ENCODE measurements around the gene NTHL1.

DNA sequence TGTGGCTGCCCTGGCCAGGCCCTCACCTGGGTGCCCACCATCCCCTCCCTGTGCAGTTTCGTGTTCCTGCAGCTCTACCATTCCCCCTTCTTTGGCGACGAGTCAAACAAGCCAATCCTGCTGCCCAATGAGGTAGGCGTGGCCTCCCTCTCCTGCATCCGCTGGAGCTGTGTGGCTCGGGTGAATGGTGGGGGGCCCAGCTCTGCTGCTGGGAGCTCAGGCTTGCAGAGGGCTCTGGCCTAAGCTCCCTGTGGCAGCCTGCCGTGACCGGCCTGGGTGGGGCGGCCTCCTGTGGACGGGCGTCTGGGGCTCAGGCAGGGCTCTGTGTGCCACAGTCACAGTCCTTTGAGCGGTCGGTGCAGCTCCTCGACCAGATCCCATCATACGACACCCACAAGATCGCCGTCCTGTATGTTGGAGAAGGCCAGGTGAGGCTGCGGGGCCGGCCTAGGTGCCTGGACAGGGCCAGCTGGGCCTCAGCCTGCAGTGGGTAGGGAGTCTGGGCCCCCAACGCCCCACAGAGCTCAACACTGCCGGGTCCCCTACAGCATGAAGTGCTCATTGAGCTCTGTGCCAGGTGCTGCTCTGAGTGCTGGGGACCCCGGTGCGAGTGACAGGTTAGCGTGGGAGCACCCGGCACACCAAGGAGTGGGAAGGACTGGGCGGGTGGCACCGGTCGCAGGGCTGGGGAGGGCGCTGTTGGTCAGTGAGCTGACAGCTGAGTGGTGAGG is 37.4 kb upstream of the NTHL1 start:
- TF ChIP-seq, protein P1, sequence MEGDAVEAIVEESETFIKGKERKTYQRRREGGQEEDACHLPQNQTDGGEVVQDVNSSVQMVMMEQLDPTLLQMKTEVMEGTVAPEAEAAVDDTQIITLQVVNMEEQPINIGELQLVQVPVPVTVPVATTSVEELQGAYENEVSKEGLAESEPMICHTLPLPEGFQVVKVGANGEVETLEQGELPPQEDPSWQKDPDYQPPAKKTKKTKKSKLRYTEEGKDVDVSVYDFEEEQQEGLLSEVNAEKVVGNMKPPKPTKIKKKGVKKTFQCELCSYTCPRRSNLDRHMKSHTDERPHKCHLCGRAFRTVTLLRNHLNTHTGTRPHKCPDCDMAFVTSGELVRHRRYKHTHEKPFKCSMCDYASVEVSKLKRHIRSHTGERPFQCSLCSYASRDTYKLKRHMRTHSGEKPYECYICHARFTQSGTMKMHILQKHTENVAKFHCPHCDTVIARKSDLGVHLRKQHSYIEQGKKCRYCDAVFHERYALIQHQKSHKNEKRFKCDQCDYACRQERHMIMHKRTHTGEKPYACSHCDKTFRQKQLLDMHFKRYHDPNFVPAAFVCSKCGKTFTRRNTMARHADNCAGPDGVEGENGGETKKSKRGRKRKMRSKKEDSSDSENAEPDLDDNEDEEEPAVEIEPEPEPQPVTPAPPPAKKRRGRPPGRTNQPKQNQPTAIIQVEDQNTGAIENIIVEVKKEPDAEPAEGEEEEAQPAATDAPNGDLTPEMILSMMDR (IDR thresholded peaks at IDR 0.05) = no peak
- no peak for TF ChIP-seq POLR2A (IDR thresholded peaks at IDR 0.05)
